Measurements from ENCODE around the gene COL28A1.

GRCh38 chr7:7491044-7491443, 44.6 kb downstream of the COL28A1 start:
- TF ChIP-seq EZH2 (IDR thresholded peaks at IDR 0.05; ENCODE audit: borderline replicate concordance, low read depth, low read length, severe bottlenecking): no peak
- TF ChIP-seq CTCF (IDR thresholded peaks at IDR 0.05; ENCODE audit: borderline replicate concordance, extremely low read depth, low read length, poor library complexity, severe bottlenecking): no peak
